ENCODE measurements around the gene ARRDC1.
"Not testable (repeated sequence)": the region's sequence is repeated elsewhere in the genome, so short reads cannot be mapped to it uniquely, and the experiment has no call there.

The ARRDC1 gene

GRCh38 chr9:137605121-137606004 is at the start of gene ARRDC1:
Gene ARRDC1 (plus strand): TSS chr9:137605686. CDS start chr9:137605718, 32 bp downstream.
- DNase-seq (ENCODE audit: insufficient read length, low spot score) (peak; percentile 82), FAIRE-seq (peak; percentile 52)

GRCh38 chr9:137556069-137556838 is 49.2 kb upstream of the ARRDC1 start:
- DNase-seq (ENCODE audit: insufficient read length, low spot score), result no peak

GRCh38 chr9:137558127-137558526 is 47.4 kb upstream of the ARRDC1 start:
- FAIRE-seq, result no peak
- no peak for DNase-seq (ENCODE audit: insufficient read length, low spot score)

More at GRCh38 chr9:137556069-137556838, 49.2 kb upstream of the ARRDC1 start:
- FAIRE-seq, result no peak

GRCh38 chr9:137564134-137564533 is 41.4 kb upstream of the ARRDC1 start:
- DNase-seq (ENCODE audit: insufficient read length, low spot score) (no peak), FAIRE-seq (no peak)

- DNase-seq (ENCODE audit: insufficient read length, low spot score) (no peak), FAIRE-seq (no peak)
Measured at GRCh38 chr9:137564817-137565411, 40.6 kb upstream of the ARRDC1 start.

GRCh38 chr9:137568445-137568844 is 37.0 kb upstream of the ARRDC1 start:
- not testable (repeated sequence) for FAIRE-seq; DNase-seq (ENCODE audit: insufficient read length, low spot score)

- FAIRE-seq (no peak), DNase-seq (ENCODE audit: insufficient read length, low spot score) (no peak)
Measured at GRCh38 chr9:137569609-137570203, 35.8 kb upstream of the ARRDC1 start.

GRCh38 chr9:137570566-137570965 is 34.9 kb upstream of the ARRDC1 start:
- no peak for DNase-seq (ENCODE audit: insufficient read length, low spot score)
- FAIRE-seq, result no peak

- FAIRE-seq, result no peak
- DNase-seq (ENCODE audit: insufficient read length, low spot score), result no peak
Measured at GRCh38 chr9:137574192-137574591, 31.3 kb upstream of the ARRDC1 start.

GRCh38 chr9:137575364-137575715 is 30.1 kb upstream of the ARRDC1 start:
- DNase-seq (ENCODE audit: insufficient read length, low spot score) (no peak), FAIRE-seq (no peak)

- FAIRE-seq (no peak), DNase-seq (ENCODE audit: insufficient read length, low spot score) (no peak)
Measured at GRCh38 chr9:137575716-137576411, 29.6 kb upstream of the ARRDC1 start.

GRCh38 chr9:137578518-137579258 is 26.8 kb upstream of the ARRDC1 start, which contains the start of gene DPH7:
Gene DPH7 (minus strand): TSS chr9:137578925. CDS start chr9:137578777, 148 bp downstream.
- FAIRE-seq (no peak), DNase-seq (ENCODE audit: insufficient read length, low spot score) (peak; percentile 93)

- DNase-seq (ENCODE audit: insufficient read length, low spot score) (no peak), FAIRE-seq (no peak)
Measured at GRCh38 chr9:137579259-137579604, 26.3 kb upstream of the ARRDC1 start.

GRCh38 chr9:137580209-137580953 is 25.1 kb upstream of the ARRDC1 start:
- DNase-seq (ENCODE audit: insufficient read length, low spot score), result no peak
- FAIRE-seq, result no peak

GRCh38 chr9:137580954-137581322 is 24.5 kb upstream of the ARRDC1 start:
- FAIRE-seq, result no peak

GRCh38 chr9:137581361-137582285 is 23.9 kb upstream of the ARRDC1 start:
- DNase-seq (ENCODE audit: insufficient read length, low spot score) (no peak), FAIRE-seq (no peak)

More at GRCh38 chr9:137580954-137581322, 24.5 kb upstream of the ARRDC1 start:
- no peak for DNase-seq (ENCODE audit: insufficient read length, low spot score)

- DNase-seq (ENCODE audit: insufficient read length, low spot score) (no peak), FAIRE-seq (no peak)
Measured at GRCh38 chr9:137582286-137582860, 23.1 kb upstream of the ARRDC1 start.
